Activated CD4-positive, alpha-beta T cell treated with anti-CD3 and anti-CD28 coated beads, Interleukin-2, amount 10 ng/mL, durations not matched to agents 7 days and 5 days (primary cell): Measurements from ENCODE around the gene EPHB4. TPM values are rescaled to one million over a fixed set of nuclear protein-coding genes. Genes with fewer than 3 reads are reported as not detected.

ENCODE experiments used
- CTCF ChIA-PET: fragments of 350-600 bp; sonication (Branson Sonifier 250); formaldehyde crosslinking; loops from one replicate; lab custom pipeline; 2021; ENCODE audit warnings: antibody characterized with exemption; lab: Charles Lee
- POLR2A ChIA-PET: fragments of 350-600 bp; sonication (Branson Sonifier 250); formaldehyde crosslinking; loops from one replicate; lab custom pipeline; 2021; ENCODE audit warnings: antibody characterized with exemption; lab: Charles Lee
- DNase-seq: peaks from one replicate; pipeline ENCODE4 v3.0.0-alpha.2; 2020
- H3K27ac Mint-ChIP-seq: one replicate; pipeline ENCODE4 v1.8.0; 2021; ENCODE audit warnings: mild to moderate bottlenecking, moderate library complexity, mixed read lengths
- H3K27me3 Mint-ChIP-seq: one replicate; pipeline ENCODE4 v1.8.0; 2021; ENCODE audit warnings: mixed read lengths
- H3K36me3 Mint-ChIP-seq: one replicate; pipeline ENCODE4 v1.8.0; 2021; ENCODE audit warnings: low read depth, mixed read lengths
- H3K4me1 Mint-ChIP-seq: one replicate; pipeline ENCODE4 v1.8.0; 2021; ENCODE audit warnings: mixed read lengths
- H3K4me3 Mint-ChIP-seq: one replicate; pipeline ENCODE4 v1.8.0; 2021; ENCODE audit warnings: mild to moderate bottlenecking, moderate library complexity, mixed read lengths
- H3K9me3 Mint-ChIP-seq: one replicate; pipeline ENCODE4 v1.8.0; 2021; ENCODE audit warnings: mixed read lengths
- total RNA-seq, 2 experiments: library from RNA; stranded (reverse); gene quantifications; one replicate each; pipeline ENCODE4 v1.2.3, GENCODE V29; 2021

EPHB4 gene
- 1 to 10 TPM; 1.6 to 2.1 TPM for total RNA-seq

DNA sequence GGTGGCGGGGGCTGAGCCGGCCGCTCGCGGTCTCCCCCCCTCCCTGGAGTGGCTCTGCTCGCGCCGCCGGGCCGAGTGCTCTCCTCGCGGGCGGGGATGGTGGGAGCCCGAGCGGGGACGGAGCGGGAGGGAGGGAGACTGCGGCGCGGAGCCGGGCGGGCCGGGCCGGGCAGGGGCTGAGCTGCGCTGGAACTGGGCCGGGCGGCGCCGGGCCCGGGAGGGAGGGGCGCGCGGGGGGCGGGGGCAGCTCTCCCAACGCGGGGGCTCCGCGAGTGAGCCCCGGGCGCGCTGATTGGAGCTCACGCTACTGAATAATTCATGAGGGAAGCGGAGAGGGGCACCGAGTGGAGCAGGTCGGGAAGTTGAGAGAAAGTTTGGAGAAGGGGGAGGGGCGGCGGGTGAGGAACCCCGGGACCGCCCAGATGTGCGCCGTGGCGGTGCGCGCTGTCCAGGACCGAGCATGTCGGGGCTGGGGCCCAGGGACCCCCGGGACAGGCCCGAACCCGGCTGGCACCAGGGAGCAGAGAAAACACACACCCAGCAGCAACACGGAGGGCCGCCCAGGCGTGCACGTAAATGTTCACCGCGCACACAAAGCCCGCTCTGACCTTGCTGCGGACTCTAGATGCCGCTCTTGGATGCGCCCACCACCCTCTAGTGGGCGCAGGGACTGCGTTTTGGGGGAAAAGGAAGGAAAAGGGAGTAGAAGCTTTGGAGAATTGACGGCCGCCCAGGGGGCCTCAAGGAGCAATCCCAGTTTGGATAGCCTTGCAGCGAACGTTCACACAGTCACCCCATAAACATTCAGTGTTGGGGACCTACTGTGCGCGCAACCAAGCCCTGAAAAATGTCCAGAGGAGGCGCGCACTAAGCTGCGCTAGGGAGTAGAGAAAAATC lies at the start of gene EPHB4:
TSS of gene EPHB4 (minus strand) at position 194 of the 897 bp plus-strand sequence. CDS start 493 bp downstream, outside the sequence.
- DNase-seq: no peak
- no peaks in the 10 kb centered on the region for H3K9me3 Mint-ChIP-seq
- H3K27me3 Mint-ChIP-seq: peaks cover 42% of the 10 kb centered on the region
- peaks cover 2% of the 10 kb centered on the region for H3K36me3 Mint-ChIP-seq
- CTCF ChIA-PET: interaction anchor here (1.0 to 1.3 kb wide), 2 partner anchors 13 to 25 kb away, joined by 3 read pairs; partner anchors contain the start of gene SLC12A9
- H3K4me1 Mint-ChIP-seq: peaks cover 21% of the 10 kb centered on the region
- H3K4me3 Mint-ChIP-seq: peak within 1 kb of the TSS; percentile 49
- POLR2A ChIA-PET: no interaction called here
- peak within 1 kb of the TSS; percentile 28 for H3K27ac Mint-ChIP-seq

- H3K36me3 Mint-ChIP-seq: peaks cover 72% of the 10 kb centered on the region
- peaks cover 64% of the 10 kb centered on the region for H3K4me1 Mint-ChIP-seq
- ChIA-PET POLR2A (interaction anchor here (0.7 to 2.3 kb wide), 6 partner anchors 8 to 356 kb away, joined by 3 to 18 read pairs (median 4); partner anchors contain the start of genes TRIP6, UFSP1 and ZNHIT1), CTCF (interaction anchor here (0.6 to 3.2 kb wide), 9 partner anchors 8 to 1269 kb away, joined by 3 to 23 read pairs (median 3); partner anchors contain the start of genes POP7 and UFSP1)
- no peaks in the 10 kb centered on the region for H3K27me3 Mint-ChIP-seq
- H3K4me3 Mint-ChIP-seq: peak overlapping the region; percentile 97
- H3K9me3 Mint-ChIP-seq: no peaks in the 10 kb centered on the region
- H3K27ac Mint-ChIP-seq: peak overlapping the region; percentile 95
- DNase-seq: peak; percentile 61
Measured at GRCh38 chr7:100875356-100875751, 48.0 kb upstream of the EPHB4 start.

GRCh38 chr7:100874577-100875355 lies 47.4 kb upstream of the EPHB4 start, which contains the start of gene SRRT:
Gene SRRT, plus strand, starts transcription at chr7:100875103. Its CDS starts 488 bp downstream, at chr7:100875591.
- ChIA-PET POLR2A (interaction anchor here (0.7 to 2.3 kb wide), 5 partner anchors 8 to 343 kb away, joined by 3 to 18 read pairs (median 5); partner anchors contain the start of genes TRIP6, UFSP1 and ZNHIT1), CTCF (interaction anchor here (0.6 to 3.2 kb wide), 8 partner anchors 9 to 1268 kb away, joined by 3 to 23 read pairs (median 3); partner anchors contain the start of genes POP7 and UFSP1)
- Mint-ChIP-seq H3K36me3 (peaks cover 68% of the 10 kb centered on the region), H3K9me3 (no peaks in the 10 kb centered on the region), H3K4me3 (peak within 1 kb of the TSS; percentile 97), H3K27ac (peak within 1 kb of the TSS; percentile 95), H3K4me1 (peaks cover 60% of the 10 kb centered on the region), H3K27me3 (no peaks in the 10 kb centered on the region)
- DNase-seq: peak; percentile 99

DNA sequence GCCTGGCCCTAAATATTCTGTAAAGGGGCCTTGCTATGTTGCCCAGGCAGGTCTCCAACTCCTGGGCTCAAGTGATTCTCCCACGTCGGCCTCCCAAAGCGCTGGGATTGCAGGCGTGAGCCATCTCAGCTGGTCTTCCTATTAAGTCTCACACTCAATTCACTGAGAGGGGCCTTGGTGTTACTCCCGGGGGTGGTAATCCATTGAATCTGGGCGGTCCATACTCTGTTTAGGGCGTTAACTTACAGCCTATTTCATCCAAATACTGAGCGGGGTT lies 46.9 kb upstream of the EPHB4 start:
- Mint-ChIP-seq H3K27ac (peak overlapping the region; percentile 95), H3K4me1 (peaks cover 55% of the 10 kb centered on the region), H3K9me3 (no peaks in the 10 kb centered on the region), H3K4me3 (peak overlapping the region; percentile 97), H3K36me3 (peaks cover 65% of the 10 kb centered on the region), H3K27me3 (no peaks in the 10 kb centered on the region)
- POLR2A ChIA-PET: interaction anchor here (2.3 kb wide), 1 partner anchor 15 kb away, joined by 18 read pairs; the partner anchor contains the start of gene UFSP1
- DNase-seq: no peak
- CTCF ChIA-PET: interaction anchor here (0.6 to 3.2 kb wide), 4 partner anchors 13 to 1306 kb away, joined by 3 to 23 read pairs (median 4); partner anchors contain the start of gene SLC12A9

GRCh38 chr7:100873599-100874299 lies 46.4 kb upstream of the EPHB4 start:
- Mint-ChIP-seq H3K4me1 (peaks cover 52% of the 10 kb centered on the region), H3K36me3 (peaks cover 60% of the 10 kb centered on the region), H3K27ac (peak overlapping the region; percentile 95), H3K9me3 (no peaks in the 10 kb centered on the region), H3K4me3 (peak overlapping the region; percentile 97), H3K27me3 (no peaks in the 10 kb centered on the region)
- POLR2A ChIA-PET: interaction anchor here (2.3 kb wide), 1 partner anchor 16 kb away, joined by 18 read pairs; the partner anchor contains the start of gene UFSP1
- CTCF ChIA-PET: interaction anchor here (0.6 to 3.2 kb wide), 5 partner anchors 14 to 1306 kb away, joined by 3 to 23 read pairs (median 4); partner anchors contain the start of gene SLC12A9
- DNase-seq: no peak

DNA sequence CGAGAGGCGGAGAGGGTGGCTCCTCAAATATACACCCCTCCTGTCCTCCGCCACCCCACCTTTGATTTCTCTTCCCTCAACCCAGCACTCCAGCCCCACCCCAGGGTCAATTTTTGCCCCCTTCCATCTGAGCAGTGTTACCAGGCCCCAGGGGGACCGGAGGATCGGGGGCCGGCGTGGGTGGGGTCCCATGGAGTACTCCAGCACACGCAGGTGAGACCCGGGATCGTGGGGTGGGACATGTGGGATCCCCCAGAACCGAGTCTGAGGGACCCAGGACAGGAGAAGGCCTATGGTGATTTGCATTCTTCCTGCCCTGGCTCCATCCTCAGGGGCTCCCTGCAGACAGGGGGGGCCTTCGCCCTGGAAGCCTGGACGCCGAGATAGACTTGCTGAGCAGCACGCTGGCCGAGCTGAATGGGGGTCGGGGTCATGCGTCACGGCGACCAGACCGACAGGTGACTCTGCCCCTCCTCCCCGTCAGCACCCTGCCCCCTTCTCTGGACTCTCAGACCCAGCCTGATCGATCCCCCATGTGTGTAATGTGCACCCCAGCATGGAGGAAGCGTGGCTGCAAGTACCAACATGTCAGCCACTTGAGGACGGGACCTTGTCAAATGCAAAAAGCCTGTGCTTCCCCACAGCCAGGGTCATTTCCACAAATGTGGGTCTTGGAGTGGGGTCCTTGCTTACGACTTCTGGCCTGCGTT lies 40.6 kb upstream of the EPHB4 start:
- POLR2A ChIA-PET: no interaction called here
- H3K36me3 Mint-ChIP-seq: peaks cover 26% of the 10 kb centered on the region
- H3K4me3 Mint-ChIP-seq: peak overlapping the region; percentile 81
- peaks cover 27% of the 10 kb centered on the region for H3K4me1 Mint-ChIP-seq
- H3K9me3 Mint-ChIP-seq: no peaks in the 10 kb centered on the region
- peak overlapping the region; percentile 88 for H3K27ac Mint-ChIP-seq
- DNase-seq: no peak
- CTCF ChIA-PET: interaction anchor here (1.6 kb wide), 1 partner anchor 163 kb away, joined by 4 read pairs; no protein-coding TSS in a partner anchor
- H3K27me3 Mint-ChIP-seq: no peaks in the 10 kb centered on the region

- H3K4me3 Mint-ChIP-seq: peak within 1 kb of the TSS; percentile 81
- H3K27me3 Mint-ChIP-seq: no peaks in the 10 kb centered on the region
- ChIA-PET CTCF (interaction anchor here (1.6 kb wide), 1 partner anchor 162 kb away, joined by 4 read pairs; no protein-coding TSS in a partner anchor), POLR2A (interaction anchor here (0.7 to 1.0 kb wide), 2 partner anchors 8 to 15 kb away, joined by 3 read pairs; partner anchors contain the start of genes SLC12A9 and SRRT)
- H3K27ac Mint-ChIP-seq: peak within 1 kb of the TSS; percentile 93
- no peaks in the 10 kb centered on the region for H3K9me3 Mint-ChIP-seq
- H3K4me1 Mint-ChIP-seq: peaks cover 25% of the 10 kb centered on the region
- H3K36me3 Mint-ChIP-seq: peaks cover 29% of the 10 kb centered on the region
- DNase-seq: peak; percentile 61
Measured at GRCh38 chr7:100867040-100867775, 39.9 kb upstream of the EPHB4 start, which contains the start of gene TRIP6. Gene TRIP6, plus strand, starts transcription at chr7:100867387. Its CDS starts 111 bp downstream, at chr7:100867498.

DNA sequence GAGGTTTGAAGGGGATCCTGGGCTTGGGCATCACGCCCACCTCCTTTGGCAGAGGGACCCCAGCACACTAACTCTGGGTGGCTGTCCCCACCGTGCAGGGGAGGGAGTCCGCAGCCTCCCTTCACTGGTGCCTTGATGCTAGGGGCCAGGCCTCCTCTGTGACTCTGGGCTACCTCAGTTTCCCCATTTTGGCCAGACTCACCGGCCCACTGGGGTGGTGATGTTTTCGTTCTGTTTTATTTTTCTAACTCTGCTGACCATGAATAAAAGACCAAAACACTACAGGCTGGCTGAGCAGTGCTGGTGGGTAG lies 39.4 kb upstream of the EPHB4 start:
- Mint-ChIP-seq H3K27me3 (no peaks in the 10 kb centered on the region), H3K4me1 (peaks cover 24% of the 10 kb centered on the region), H3K27ac (peak overlapping the region; percentile 93), H3K4me3 (peak overlapping the region; percentile 81), H3K36me3 (peaks cover 31% of the 10 kb centered on the region), H3K9me3 (no peaks in the 10 kb centered on the region)
- ChIA-PET POLR2A (interaction anchor here (0.7 to 1.0 kb wide), 2 partner anchors 8 to 14 kb away, joined by 3 read pairs; partner anchors contain the start of genes SLC12A9 and SRRT), CTCF (interaction anchor here (1.6 kb wide), 1 partner anchor 162 kb away, joined by 4 read pairs; no protein-coding TSS in a partner anchor)
- DNase-seq: no peak

DNA sequence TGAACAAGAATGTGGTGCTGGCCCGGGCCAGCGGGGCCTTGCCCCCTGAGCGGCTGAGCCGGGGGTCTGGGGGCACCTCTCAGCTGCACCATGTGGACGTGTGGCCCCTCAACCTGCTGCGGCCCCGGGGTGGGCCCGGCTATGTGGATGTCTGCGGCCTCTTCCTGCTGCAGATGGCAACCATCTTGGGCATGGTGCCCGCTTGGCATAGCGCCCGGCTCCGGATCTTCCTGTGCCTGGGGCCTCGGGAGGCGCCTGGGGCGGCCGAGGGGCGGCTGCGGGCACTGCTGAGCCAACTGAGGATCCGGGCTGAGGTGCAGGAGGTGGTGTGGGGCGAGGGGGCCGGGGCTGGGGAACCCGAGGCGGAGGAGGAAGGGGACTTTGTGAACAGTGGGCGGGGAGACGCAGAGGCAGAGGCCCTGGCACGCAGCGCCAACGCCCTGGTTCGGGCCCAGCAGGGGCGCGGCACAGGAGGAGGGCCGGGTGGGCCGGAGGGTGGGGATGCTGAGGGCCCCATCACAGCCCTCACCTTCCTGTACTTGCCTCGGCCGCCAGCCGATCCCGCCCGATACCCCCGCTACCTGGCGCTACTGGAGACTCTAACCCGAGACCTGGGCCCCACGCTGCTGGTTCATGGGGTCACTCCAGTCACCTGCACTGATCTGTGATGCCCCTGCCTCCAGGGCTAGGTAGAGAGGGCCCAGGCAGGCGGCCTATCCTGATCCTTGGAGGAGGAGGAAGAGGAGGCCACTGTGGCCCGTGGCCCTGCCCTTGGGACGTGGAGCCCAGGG lies 38.8 kb upstream of the EPHB4 start:
- Mint-ChIP-seq H3K4me3 (peak overlapping the region; percentile 81), H3K4me1 (peaks cover 22% of the 10 kb centered on the region), H3K27ac (peak overlapping the region; percentile 93), H3K27me3 (no peaks in the 10 kb centered on the region), H3K9me3 (no peaks in the 10 kb centered on the region), H3K36me3 (peaks cover 27% of the 10 kb centered on the region)
- ChIA-PET CTCF (interaction anchor here (1.1 to 1.6 kb wide), 2 partner anchors 14 to 161 kb away, joined by 3 to 4 read pairs; partner anchors contain the start of gene SLC12A9), POLR2A (interaction anchor here (0.7 to 1.0 kb wide), 2 partner anchors 9 to 14 kb away, joined by 3 read pairs; partner anchors contain the start of genes SLC12A9 and SRRT)
- peak; percentile 23 for DNase-seq
